T-helper 22 cell (primary cell): Measurements from ENCODE around the gene CACNA2D3.

Source experiments
- DNase-seq: peaks from one replicate; pipeline ENCODE4 v3.0.0-alpha.2; 2020; ENCODE audit warnings: low read depth

CACNA2D3 gene

GRCh38 chr3:54274607-54275006 is 152.3 kb downstream of the CACNA2D3 start:
- DNase-seq: no peak

- no peak for DNase-seq
These were observed 156.7 kb downstream of the CACNA2D3 start for GRCh38 chr3:54279005-54279583.

GRCh38 chr3:54283470-54283869 is 161.1 kb downstream of the CACNA2D3 start:
- DNase-seq: no peak

- no peak for DNase-seq
These were observed 171.9 kb downstream of the CACNA2D3 start for GRCh38 chr3:54294214-54294613.

DNA sequence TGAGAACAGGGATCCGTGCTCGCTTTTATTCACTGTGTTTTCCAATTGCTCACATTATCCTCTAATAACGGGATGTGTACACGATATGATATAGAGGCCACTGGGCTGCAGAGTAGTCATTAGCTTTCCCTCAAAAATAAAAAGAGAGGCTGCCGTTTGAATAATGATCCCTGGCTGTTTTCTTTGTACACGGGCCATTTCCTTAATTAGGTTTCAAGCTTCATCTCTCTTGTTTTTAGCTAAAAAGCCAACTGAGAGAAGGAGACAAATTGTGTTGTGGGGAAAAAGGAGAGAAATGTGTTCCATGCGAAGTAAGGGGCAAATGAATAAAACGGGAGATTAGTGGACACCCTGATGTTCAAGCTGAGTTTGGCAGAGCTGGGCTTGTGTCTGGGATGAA is 174.2 kb downstream of the CACNA2D3 start:
- DNase-seq: no peak

DNA sequence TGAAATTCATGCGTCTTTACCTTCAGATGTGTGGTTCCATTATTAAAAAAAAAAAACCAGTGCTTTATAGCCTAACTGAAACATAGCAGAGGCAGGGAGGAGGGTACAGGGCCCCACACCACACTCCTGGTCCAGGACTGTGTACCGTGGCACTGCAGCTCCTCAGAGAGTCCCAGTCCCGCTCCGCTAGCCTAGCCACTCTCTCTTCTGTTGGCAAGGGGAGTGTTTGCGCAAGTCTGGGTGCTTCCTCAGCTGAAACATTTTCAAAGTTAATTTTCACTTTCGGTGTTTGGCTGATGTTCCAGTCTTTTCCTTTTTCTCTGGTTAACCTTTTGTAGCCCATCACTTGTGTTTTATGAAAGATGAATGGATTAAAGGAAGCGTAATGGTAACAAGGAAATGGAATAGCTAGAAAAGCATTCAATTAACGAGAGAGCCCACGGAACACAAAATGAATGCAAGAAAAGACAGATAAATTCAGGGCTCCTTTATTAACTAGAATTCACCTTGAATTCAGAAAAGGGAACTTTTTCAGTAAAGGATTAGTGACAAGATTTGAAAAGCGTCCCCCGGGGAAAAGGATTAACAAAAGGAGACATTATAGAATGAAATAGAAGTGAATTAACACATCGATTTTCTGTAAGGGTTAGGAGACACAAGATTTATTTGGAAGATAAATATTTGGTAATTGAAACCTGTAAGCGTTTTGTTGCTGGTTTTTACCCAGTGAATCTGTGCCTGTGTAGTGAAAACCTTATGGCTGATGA is 177.0 kb downstream of the CACNA2D3 start:
- no peak for DNase-seq

DNA sequence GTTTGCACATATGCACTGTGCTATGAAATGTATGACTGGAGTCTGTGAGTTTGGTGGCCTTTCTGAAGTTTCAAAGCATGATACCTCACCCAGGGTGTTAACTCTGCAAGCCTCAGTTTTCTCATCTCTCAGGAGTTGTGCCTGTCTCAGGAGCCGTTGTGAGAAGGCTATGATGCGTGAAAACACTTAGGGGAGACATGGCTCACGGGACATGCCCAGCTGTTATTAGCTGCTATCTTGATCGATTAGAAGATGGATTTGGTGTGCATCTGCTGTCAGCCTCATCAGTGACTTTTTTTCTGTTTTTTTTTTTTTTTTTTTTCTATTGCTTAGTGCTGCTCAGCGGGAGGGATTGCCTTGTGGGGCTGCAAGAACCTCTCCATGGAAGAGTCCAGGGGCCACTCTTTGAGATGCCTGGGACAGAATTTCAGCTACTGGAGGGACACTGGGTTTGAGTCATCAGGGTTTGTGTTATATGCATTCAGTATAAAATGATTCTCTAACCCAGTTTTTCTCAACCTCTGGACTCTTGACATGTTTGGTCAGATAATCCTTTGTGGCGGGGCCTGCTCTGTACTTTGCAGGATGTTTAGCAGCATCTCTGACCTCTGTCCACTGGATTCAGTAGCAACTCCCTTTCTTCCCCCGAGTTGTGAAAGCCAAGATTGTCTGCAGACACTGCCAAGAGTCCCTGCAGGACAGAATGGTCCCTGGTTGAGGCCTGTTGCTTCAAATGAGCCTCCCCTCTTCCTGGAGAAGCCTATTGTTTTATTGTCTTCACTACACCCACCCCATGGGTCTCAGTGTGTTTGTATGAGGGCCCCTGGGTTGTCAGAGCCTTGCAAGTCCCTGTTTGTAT is 181.4 kb downstream of the CACNA2D3 start:
- DNase-seq: no peak

- DNase-seq: no peak
These were observed 182.5 kb downstream of the CACNA2D3 start for GRCh38 chr3:54304877-54305276.

GRCh38 chr3:54305409-54306099 is 183.2 kb downstream of the CACNA2D3 start:
- DNase-seq: no peak

DNA sequence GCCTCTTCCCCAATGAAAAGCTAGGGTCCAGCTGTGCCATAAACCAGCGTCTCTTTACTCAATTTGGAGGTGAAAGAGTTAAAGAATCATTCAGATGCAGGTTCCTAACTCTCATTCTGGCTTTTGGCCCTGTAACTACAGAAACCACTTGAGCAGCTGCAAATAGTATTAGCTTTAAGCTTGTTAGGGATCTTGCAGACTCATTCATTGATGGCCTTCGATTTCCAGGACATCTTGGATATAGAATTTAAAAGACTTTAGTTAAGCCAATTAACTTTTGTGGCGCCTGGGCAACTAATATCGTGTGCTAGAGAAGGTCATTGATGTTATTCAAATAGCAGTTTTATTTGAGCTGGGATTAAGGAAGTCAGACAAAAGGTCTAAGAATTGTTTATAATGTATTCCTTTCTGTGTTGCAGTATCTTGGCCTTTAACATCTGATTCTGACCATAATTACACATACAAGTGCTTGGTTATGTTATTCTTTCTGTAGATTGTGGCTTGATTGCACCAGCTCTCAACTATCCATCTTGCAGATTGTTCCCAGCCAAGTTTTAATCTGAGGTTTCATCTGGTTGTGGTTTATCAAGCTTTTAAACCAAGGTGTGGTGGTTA is 185.3 kb downstream of the CACNA2D3 start:
- no peak for DNase-seq

GRCh38 chr3:54309601-54310000 is 187.2 kb downstream of the CACNA2D3 start:
- DNase-seq: no peak

DNA sequence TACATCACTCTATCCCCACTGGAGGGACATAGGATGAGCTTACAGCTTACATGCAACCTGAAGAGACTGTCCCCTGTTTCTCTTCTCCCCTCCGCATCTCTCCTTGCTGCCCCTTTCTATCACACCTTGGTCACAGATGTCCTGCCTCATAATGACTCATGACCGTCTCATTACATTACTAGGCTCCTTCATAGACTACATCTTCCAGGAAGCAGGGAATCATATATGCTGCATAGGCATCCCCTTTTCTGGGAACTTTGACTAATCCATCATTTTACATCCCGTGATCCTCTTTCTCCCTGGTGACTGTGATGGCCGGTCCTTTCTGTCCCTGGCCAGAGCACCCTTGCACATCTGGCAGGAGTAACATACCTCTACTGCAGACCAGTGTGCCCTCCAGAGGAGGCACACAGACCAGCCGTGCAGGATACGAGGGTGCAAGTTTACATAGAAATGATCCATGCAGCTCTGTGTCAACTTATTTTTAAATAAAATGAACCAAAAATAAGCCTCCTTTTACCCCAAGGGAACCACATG is 188.9 kb downstream of the CACNA2D3 start:
- DNase-seq: no peak

GRCh38 chr3:54312156-54312899 is 190.0 kb downstream of the CACNA2D3 start:
- DNase-seq: no peak

DNA sequence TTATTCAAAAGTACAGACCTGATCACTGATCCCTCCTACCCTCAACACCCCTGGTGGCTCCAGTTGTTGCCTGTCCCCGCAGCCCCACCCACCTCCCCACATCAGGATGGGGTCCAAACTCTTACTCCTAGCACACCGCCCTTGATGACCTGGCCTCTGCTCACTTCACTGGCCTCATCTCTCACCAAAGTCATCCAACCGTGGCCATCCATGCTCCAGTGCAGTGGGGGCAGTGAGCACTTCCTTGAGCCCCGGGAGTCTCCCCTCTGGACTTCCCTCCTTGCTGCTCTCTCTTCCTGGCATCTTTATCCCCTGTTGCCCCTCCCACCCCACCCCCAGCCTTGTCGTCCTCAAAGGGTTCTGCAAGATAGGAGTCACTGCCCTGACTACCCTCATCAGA is 191.1 kb downstream of the CACNA2D3 start:
- DNase-seq: no peak

DNA sequence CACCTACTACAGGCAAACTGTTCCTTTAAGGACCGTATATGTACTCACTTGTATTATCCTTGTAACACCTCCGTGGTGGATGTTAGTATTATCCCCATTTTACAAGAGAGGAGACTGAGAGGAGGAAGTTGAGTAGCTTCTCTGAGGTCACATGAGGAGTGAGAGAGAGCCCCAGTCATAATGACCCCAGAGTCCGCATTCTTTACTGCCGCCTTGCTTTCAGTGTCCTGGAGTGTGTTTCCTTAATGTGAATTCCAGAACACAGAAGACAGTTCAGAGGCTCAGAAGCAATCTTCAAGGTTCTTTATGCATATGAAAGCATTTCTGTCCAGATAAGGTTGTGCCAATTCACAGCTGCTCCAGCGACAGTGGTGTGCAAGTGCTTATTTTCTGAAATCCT is 199.2 kb downstream of the CACNA2D3 start:
- no peak for DNase-seq

DNA sequence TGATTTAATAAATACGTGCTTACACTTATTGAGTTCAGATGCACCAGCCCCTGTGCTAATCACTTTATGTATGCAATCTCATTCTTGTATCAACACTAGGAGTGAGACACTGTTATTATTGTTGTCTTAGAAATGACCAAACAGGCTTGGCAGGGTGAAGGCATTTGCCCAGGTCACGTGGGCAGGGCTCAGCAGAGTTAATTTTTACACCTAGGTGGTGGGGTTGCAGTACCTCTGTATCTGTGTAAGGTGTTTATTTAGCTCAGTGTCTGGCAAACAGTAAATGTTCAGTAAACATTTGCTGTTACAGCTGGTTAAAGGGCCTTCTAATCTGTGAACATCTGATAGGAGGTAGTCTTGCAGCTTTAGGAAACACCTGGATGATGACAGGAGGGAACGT is 200.0 kb downstream of the CACNA2D3 start:
- no peak for DNase-seq

- DNase-seq: no peak
These were observed 201.8 kb downstream of the CACNA2D3 start for GRCh38 chr3:54324103-54324502.

GRCh38 chr3:54326951-54327350 is 204.6 kb downstream of the CACNA2D3 start:
- no peak for DNase-seq

DNA sequence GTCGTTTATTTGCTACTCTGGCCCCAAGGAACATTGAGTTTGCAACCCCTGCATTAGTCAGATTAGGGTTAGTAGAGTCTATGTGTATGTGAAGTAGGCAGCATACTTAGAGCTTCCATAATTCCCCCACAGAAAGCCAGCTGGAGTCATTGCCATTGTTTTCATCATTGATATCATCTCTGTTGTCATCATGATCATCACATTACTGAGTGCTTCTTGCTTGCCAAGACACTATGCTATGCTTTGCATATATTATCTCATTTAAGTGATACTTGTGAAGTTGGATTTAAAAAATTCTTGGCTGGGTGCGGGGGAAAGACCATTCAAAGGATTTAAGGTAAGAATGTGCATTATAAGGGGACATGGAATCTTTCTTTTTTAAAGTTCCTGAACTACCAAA is 209.0 kb downstream of the CACNA2D3 start:
- no peak for DNase-seq

DNA sequence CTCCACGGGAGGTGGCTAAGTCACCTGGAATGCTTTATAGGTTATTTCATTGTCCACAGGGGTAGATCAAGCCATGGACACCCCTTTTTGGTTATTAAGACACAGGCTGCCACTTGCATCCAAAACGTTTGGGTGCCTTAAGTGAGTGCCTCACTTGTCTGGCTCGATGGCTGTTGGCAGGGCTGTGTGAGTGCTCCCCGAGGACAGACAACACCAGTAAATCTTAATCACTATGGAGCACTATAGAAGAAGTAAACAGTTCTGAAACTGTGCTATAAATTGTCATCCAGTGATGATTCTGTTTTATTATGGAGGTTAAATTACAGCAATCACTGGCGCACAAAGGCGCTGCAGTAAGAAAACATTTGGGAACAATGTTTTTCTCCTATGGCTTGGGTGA is 215.5 kb downstream of the CACNA2D3 start:
- DNase-seq: no peak

GRCh38 chr3:54339608-54340007 is 217.3 kb downstream of the CACNA2D3 start:
- DNase-seq: no peak
